Naive thymus-derived CD4-positive, alpha-beta T cell (primary cell): ENCODE results near the gene PFDN5. TPM values are rescaled to one million over a fixed set of nuclear protein-coding genes. Genes with fewer than 3 reads are reported as not detected.

Experiments used
- ATAC-seq: fragments of 150-1000 bp; cut with Tn5 transposase; 2 replicates; pipeline ENCODE4 v1.10.0; 2021; ENCODE audit warnings: mild to moderate bottlenecking, moderate library complexity
- CTCF ChIA-PET: fragments of 350-600 bp; sonication (Branson Sonifier 250); formaldehyde crosslinking; loops from one replicate; lab custom pipeline; 2021; ENCODE audit warnings: antibody characterized with exemption; lab: Charles Lee
- POLR2A ChIA-PET: fragments of 350-600 bp; sonication (Branson Sonifier 250); formaldehyde crosslinking; loops from one replicate; lab custom pipeline; 2021; ENCODE audit warnings: antibody characterized with exemption, inconsistent platforms; lab: Charles Lee
- DNase-seq, 9 donors: peaks; one replicate each; pipeline versions ENCODE4 v3.0.0 to v3.0.0-alpha.2; 2020 to 2022; ENCODE audit warnings: mixed read lengths in 1 of 9
- H3K27ac ChIP-seq: one replicate; pipeline ENCODE4 v1.7.0; 2013; ENCODE audit warnings: mild to moderate bottlenecking, low read depth, low read length, moderate library complexity
- H3K27me3 ChIP-seq, 2 donors: one replicate each; pipeline ENCODE4 v1.7.0; 2013; ENCODE audit warnings: low read length in 2 of 2, mild to moderate bottlenecking in 2 of 2, moderate library complexity in 2 of 2; ENCODE audit not compliant: control insufficient read depth in 2 of 2, insufficient read depth in 2 of 2
- H3K36me3 ChIP-seq, 3 experiments: 1 replicate in 2 of 3; 2 replicates in 1 of 3; pipeline ENCODE4 v1.7.0; 2013; ENCODE audit warnings: low read length in 3 of 3, mild to moderate bottlenecking in 3 of 3, moderate library complexity in 1 of 3; ENCODE audit not compliant: insufficient read depth in 3 of 3, control insufficient read depth in 2 of 3
- H3K4me1 ChIP-seq, 2 donors: one replicate each; pipeline ENCODE4 v1.7.0; 2013; ENCODE audit warnings: low read length in 2 of 2, mild to moderate bottlenecking in 2 of 2, moderate library complexity in 1 of 2; ENCODE audit not compliant: control insufficient read depth in 2 of 2, insufficient read depth in 2 of 2
- H3K4me3 ChIP-seq: 2 replicates; pipeline ENCODE4 v1.7.0; 2013; ENCODE audit warnings: mild to moderate bottlenecking, low read length
- H3K9me3 ChIP-seq, 3 experiments: 1 replicate in 2 of 3; 2 replicates in 1 of 3; pipeline ENCODE4 v1.7.0; 2013; ENCODE audit warnings: low read length in 3 of 3; ENCODE audit not compliant: control insufficient read depth in 2 of 3
- H3K27ac Mint-ChIP-seq, 9 donors: one replicate each; pipeline ENCODE4 v1.8.0; 2020 to 2022; ENCODE audit warnings: mixed read lengths in 9 of 9, mild to moderate bottlenecking in 8 of 9, moderate library complexity in 5 of 9, inconsistent platforms in 2 of 9
- H3K27me3 Mint-ChIP-seq, 5 donors: one replicate each; pipeline ENCODE4 v1.8.0; 2021 to 2022; ENCODE audit warnings: mixed read lengths in 5 of 5, mild to moderate bottlenecking in 1 of 5
- H3K36me3 Mint-ChIP-seq, 5 donors: one replicate each; pipeline ENCODE4 v1.8.0; 2020 to 2022; ENCODE audit warnings: mixed read lengths in 5 of 5, mild to moderate bottlenecking in 3 of 5, inconsistent platforms in 1 of 5
- H3K4me1 Mint-ChIP-seq, 7 donors: one replicate each; pipeline ENCODE4 v1.8.0; 2020 to 2022; ENCODE audit warnings: mixed read lengths in 7 of 7, mild to moderate bottlenecking in 3 of 7, inconsistent platforms in 1 of 7
- H3K4me3 Mint-ChIP-seq, 10 donors: one replicate each; pipeline ENCODE4 v1.8.0; 2020 to 2022; ENCODE audit warnings: mild to moderate bottlenecking in 10 of 10, mixed read lengths in 10 of 10, moderate library complexity in 6 of 10, inconsistent platforms in 2 of 10
- H3K9me3 Mint-ChIP-seq, 11 donors: one replicate each; pipeline ENCODE4 v1.8.0; 2020 to 2022; ENCODE audit warnings: mixed read lengths in 11 of 11, mild to moderate bottlenecking in 4 of 11, inconsistent platforms in 1 of 11, moderate library complexity in 1 of 11
- intact Hi-C, 2 donors: fragments of 100-400 bp; cut with micrococcal nuclease; formaldehyde crosslinking; loops; one replicate each; pipeline ENCODE4 v1.15.1; 2023
- polyA plus RNA-seq, 2 donors: library from polyadenylated mRNA; unstranded; fragments of 300-500 nt; fragmentation: Illumina TruSeq; gene quantifications; one replicate each; pipeline ENCODE4 v1.2.3, GENCODE V29; 2021
- total RNA-seq, 6 experiments: library from RNA in 5 of 6; stranded (reverse) in 5 of 6; gene quantifications; 1 replicate in 5 of 6; 2 replicates in 1 of 6; pipeline ENCODE4 v1.2.3 and lab custom pipeline; 2021 to 2026

The PFDN5 gene
- total and polyA plus RNA-seq, 7 experiments from 2014 or later = 323 to 1,956 (median 754) TPM

- H3K9me3 ChIP-seq = no peaks in the 10 kb centered on the region
- H3K4me1 ChIP-seq = peaks cover 0 to 10% of the 10 kb centered on the region in 2 donors
- ChIA-PET CTCF (interaction anchor here (0.8 to 1.4 kb wide), 2 partner anchors 12 to 81 kb away, joined by 3 to 4 read pairs; no protein-coding TSS in a partner anchor), POLR2A (no interaction called here)
- H3K27ac ChIP-seq = no peak overlapping the region
- no peak for DNase-seq
- ATAC-seq = no peak
- H3K4me3 ChIP-seq = no peak overlapping the region
- peaks cover 5 to 8% of the 10 kb centered on the region in 2 donors for H3K27me3 ChIP-seq
- H3K4me3 Mint-ChIP-seq = no peak overlapping the region
- H3K4me1 Mint-ChIP-seq = peaks cover 17 to 32% (median 26%) of the 10 kb centered on the region in 7 donors
- intact Hi-C loops = no loop called here
- no peaks in the 10 kb centered on the region for H3K9me3 Mint-ChIP-seq
- no peak overlapping the region for H3K27ac Mint-ChIP-seq
- no peaks in the 10 kb centered on the region for H3K36me3 ChIP-seq
- peaks cover 25 to 44% (median 27%) of the 10 kb centered on the region in 5 donors for H3K27me3 Mint-ChIP-seq
- peaks cover 0 to 8% (median 0%) of the 10 kb centered on the region in 5 donors for H3K36me3 Mint-ChIP-seq
These were observed 45.1 kb downstream of the PFDN5 start for GRCh38 chr12:53340398-53340797.

DNA sequence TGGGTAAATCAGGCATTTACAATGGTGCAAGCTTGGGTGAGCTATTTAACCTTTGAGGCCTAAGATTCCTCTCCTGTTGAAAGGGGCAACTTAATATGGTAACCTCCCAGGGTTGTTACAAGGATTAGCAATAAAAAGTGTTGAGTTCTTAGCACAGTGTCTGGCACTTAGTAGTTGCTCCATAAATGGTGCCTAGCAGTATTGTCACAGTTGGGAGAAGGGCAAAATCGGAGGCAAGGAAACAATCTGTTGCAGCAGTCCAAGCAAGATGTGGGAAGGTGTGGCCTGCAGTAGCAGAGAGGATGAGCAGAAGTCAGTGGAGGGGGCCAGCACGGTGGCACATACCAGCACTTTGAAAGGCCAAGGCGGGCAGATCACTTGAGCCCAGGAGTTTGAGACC lies 48.1 kb downstream of the PFDN5 start:
- POLR2A ChIA-PET = interaction anchor here (0.5 to 3.1 kb wide), 4 partner anchors 9 to 32 kb away, joined by 3 to 52 read pairs (median 3); no protein-coding TSS in a partner anchor
- Histone ChIP-seq H3K27ac (no peak overlapping the region), H3K4me3 (no peak overlapping the region), H3K27me3 (peaks cover 0 to 3% of the 10 kb centered on the region in 2 donors), H3K36me3 (no peaks in the 10 kb centered on the region), H3K4me1 (peaks cover 0 to 10% of the 10 kb centered on the region in 2 donors), H3K9me3 (no peaks in the 10 kb centered on the region)
- CTCF ChIA-PET = interaction anchor here (0.6 to 2.5 kb wide), 3 partner anchors 76 to 818 kb away, joined by 3 to 9 read pairs (median 3); no protein-coding TSS in a partner anchor
- H3K27me3 Mint-ChIP-seq = peaks cover 1 to 17% (median 3%) of the 10 kb centered on the region in 5 donors
- H3K4me1 Mint-ChIP-seq = peaks cover 11 to 25% (median 17%) of the 10 kb centered on the region in 7 donors
- intact Hi-C loops = no loop called here
- no peaks in the 10 kb centered on the region for H3K36me3 Mint-ChIP-seq
- peak overlapping the region; percentile 18 to 93 (median 59) for H3K4me3 Mint-ChIP-seq
- peak overlapping the region in 6 of 9 donors; percentile 5 to 91 (median 23) for H3K27ac Mint-ChIP-seq
- ATAC-seq (no peak), DNase-seq (no peak)
- H3K9me3 Mint-ChIP-seq = no peaks in the 10 kb centered on the region

GRCh38 chr12:53343969-53344368 lies 48.6 kb downstream of the PFDN5 start:
- ATAC-seq = peak; percentile 59
- Mint-ChIP-seq H3K4me3 (peak overlapping the region; percentile 74 to 93 (median 83)), H3K4me1 (peaks cover 11 to 25% (median 17%) of the 10 kb centered on the region in 7 donors), H3K27ac (peak overlapping the region; percentile 5 to 91 (median 81)), H3K27me3 (peaks cover 0 to 16% (median 0%) of the 10 kb centered on the region in 5 donors), H3K9me3 (no peaks in the 10 kb centered on the region), H3K36me3 (no peaks in the 10 kb centered on the region)
- H3K36me3 ChIP-seq = no peaks in the 10 kb centered on the region
- H3K9me3 ChIP-seq = no peaks in the 10 kb centered on the region
- peaks cover 0 to 10% of the 10 kb centered on the region in 2 donors for H3K4me1 ChIP-seq
- peak in 3 of 9 donors; percentile 29 to 67 (median 53) for DNase-seq
- H3K27me3 ChIP-seq = no peaks in the 10 kb centered on the region
- peak overlapping the region; percentile 23 for H3K4me3 ChIP-seq
- CTCF ChIA-PET = interaction anchor here (0.6 to 3.0 kb wide), 6 partner anchors 11 to 164 kb away, joined by 3 to 90 read pairs (median 4); partner anchors contain the start of genes AAAS and ZNF740
- peak overlapping the region; percentile 57 for H3K27ac ChIP-seq
- intact Hi-C loops = loop anchor here (2.0 kb wide), 2 partner anchors 45 to 77 kb away; partner anchors contain the start of gene MYG1 (in 1 of the 2)
- POLR2A ChIA-PET = interaction anchor here (1.5 to 3.1 kb wide), 3 partner anchors 13 to 77 kb away, joined by 4 to 52 read pairs (median 5); no protein-coding TSS in a partner anchor

DNA sequence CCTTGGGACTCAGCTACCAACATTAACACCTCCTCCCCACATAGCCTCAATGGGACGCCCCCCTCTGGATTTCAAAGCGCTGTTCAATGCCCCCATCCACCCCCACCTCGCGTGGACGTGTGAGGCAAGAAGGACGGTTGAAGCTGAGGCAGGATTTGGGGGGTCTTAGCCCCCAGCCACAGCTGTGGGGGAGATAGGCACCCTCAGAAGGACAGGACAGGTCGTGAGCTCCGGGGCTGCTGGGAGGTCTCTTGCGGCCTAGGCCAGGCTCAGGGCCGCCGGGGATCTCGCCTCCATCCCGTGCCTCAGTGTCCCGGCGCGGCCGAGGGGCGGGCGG lies 49.1 kb downstream of the PFDN5 start:
- H3K9me3 ChIP-seq = no peaks in the 10 kb centered on the region
- intact Hi-C loops = loop anchor here (2.0 kb wide), 2 partner anchors 46 to 76 kb away; partner anchors contain the start of gene MYG1 (in 1 of the 2)
- Mint-ChIP-seq H3K4me3 (peak overlapping the region; percentile 74 to 93 (median 83)), H3K27ac (peak overlapping the region; percentile 5 to 91 (median 81)), H3K27me3 (peaks cover 0 to 16% (median 0%) of the 10 kb centered on the region in 5 donors), H3K4me1 (peaks cover 11 to 25% (median 17%) of the 10 kb centered on the region in 7 donors), H3K36me3 (no peaks in the 10 kb centered on the region), H3K9me3 (no peaks in the 10 kb centered on the region)
- ChIA-PET POLR2A (interaction anchor here (0.6 to 3.1 kb wide), 9 partner anchors 13 to 185 kb away, joined by 3 to 52 read pairs (median 5); partner anchors contain the start of gene AAAS), CTCF (interaction anchor here (0.6 to 3.0 kb wide), 22 partner anchors 11 to 274 kb away, joined by 3 to 90 read pairs (median 4); partner anchors contain the start of genes AAAS, IGFBP6, MYG1 and ZNF740)
- peak overlapping the region; percentile 23 for H3K4me3 ChIP-seq
- DNase-seq = no peak
- no peaks in the 10 kb centered on the region for H3K36me3 ChIP-seq
- no peak for ATAC-seq
- H3K27ac ChIP-seq = peak overlapping the region; percentile 57
- no peaks in the 10 kb centered on the region for H3K27me3 ChIP-seq
- peaks cover 0 to 10% of the 10 kb centered on the region in 2 donors for H3K4me1 ChIP-seq

GRCh38 chr12:53344824-53345485 lies 49.6 kb downstream of the PFDN5 start:
- H3K9me3 Mint-ChIP-seq = no peaks in the 10 kb centered on the region
- Histone ChIP-seq H3K36me3 (no peaks in the 10 kb centered on the region), H3K27ac (peak overlapping the region; percentile 66), H3K4me1 (peaks cover 0 to 10% of the 10 kb centered on the region in 2 donors), H3K4me3 (peak overlapping the region; percentile 79), H3K27me3 (no peaks in the 10 kb centered on the region), H3K9me3 (no peaks in the 10 kb centered on the region)
- DNase-seq (peak; percentile 42 to 68 (median 63)), ATAC-seq (peak; percentile 89)
- ChIA-PET CTCF (interaction anchor here (0.6 to 3.0 kb wide), 30 partner anchors 10 to 274 kb away, joined by 3 to 90 read pairs (median 4); partner anchors contain the start of genes AAAS, IGFBP6, MYG1 and ZNF740), POLR2A (interaction anchor here (0.6 to 3.1 kb wide), 12 partner anchors 11 to 186 kb away, joined by 3 to 52 read pairs (median 4); partner anchors contain the start of gene AAAS)
- H3K27me3 Mint-ChIP-seq = peaks cover 0 to 13% (median 0%) of the 10 kb centered on the region in 5 donors
- peak overlapping the region; percentile 87 to 96 (median 91) for H3K27ac Mint-ChIP-seq
- no peaks in the 10 kb centered on the region for H3K36me3 Mint-ChIP-seq
- intact Hi-C loops = loop anchor here (1.0 to 2.0 kb wide), 9 partner anchors 21 to 279 kb away; partner anchors contain the start of genes MYG1 (in 1 of the 2), PFDN5 (in 1 of the 2) and TARBP2 (in 1 of the 2)
- peaks cover 11 to 25% (median 17%) of the 10 kb centered on the region in 7 donors for H3K4me1 Mint-ChIP-seq
- H3K4me3 Mint-ChIP-seq = peak overlapping the region; percentile 91 to 100 (median 97)
